HepG2 (cell line): ENCODE measurements around the gene R3HDM1.

Experiments
- BCLAF1 ChIP-seq: fragments of 450-650 bp; IDR thresholded peaks from 2 replicates; pipeline ENCODE4 v1.6.1; 2017; ENCODE audit warnings: mild to moderate bottlenecking
- CTCF ChIP-seq: sonication (generic); formaldehyde crosslinking; IDR thresholded peaks from 2 replicates; pipeline ENCODE4 v1.5.0; 2020; ENCODE audit warnings: mild to moderate bottlenecking, missing genetic modification reagents, moderate library complexity
- DPF2 ChIP-seq: sonication (generic); formaldehyde crosslinking; IDR thresholded peaks from 2 replicates; pipeline ENCODE4 v1.4.0; 2020; ENCODE audit warnings: mild to moderate bottlenecking, low read depth, missing genetic modification reagents, borderline replicate concordance
- FOXO1 ChIP-seq: sonication (generic); formaldehyde crosslinking; IDR thresholded peaks from 2 replicates; pipeline ENCODE4 v1.4.0; 2020; ENCODE audit warnings: missing genetic modification reagents
- IRF9 ChIP-seq: sonication (generic); formaldehyde crosslinking; IDR thresholded peaks from 2 replicates; pipeline ENCODE4 v1.8.0; 2022; ENCODE audit warnings: missing genetic modification reagents, mild to moderate bottlenecking, borderline replicate concordance
- NR2F1 ChIP-seq, 2 experiments: fragments of 450-650 bp in 1 of 2; formaldehyde crosslinking in 1 of 2; IDR thresholded peaks; 2 replicates each; pipeline versions ENCODE4 v1.5.0 to v1.6.1; 2016 to 2020; ENCODE audit warnings: mild to moderate bottlenecking in 1 of 2, missing compliant biosample characterization in 1 of 2, missing genetic modification reagents in 1 of 2, moderate library complexity in 1 of 2
- NR2F2 ChIP-seq: IDR thresholded peaks from 2 replicates; pipeline ENCODE4 v1.6.1; 2012; ENCODE audit warnings: low read depth, inconsistent platforms, borderline replicate concordance
- POLR2AphosphoS5 ChIP-seq: IDR thresholded peaks from 2 replicates; pipeline ENCODE4 v1.6.1; 2012; ENCODE audit warnings: low read depth, low read length
- TCF12 ChIP-seq, 2 experiments: fragments of 450-650 bp in 1 of 2; sonication (generic) in 1 of 2; formaldehyde crosslinking in 1 of 2; IDR thresholded peaks; 2 replicates each; pipeline versions ENCODE4 v1.6.1 to v1.8.0; 2017 to 2022; ENCODE audit warnings: antibody characterized with exemption in 1 of 2, mild to moderate bottlenecking in 1 of 2, missing genetic modification reagents in 1 of 2, moderate library complexity in 1 of 2
- ZNF598 ChIP-seq: sonication (generic); formaldehyde crosslinking; IDR thresholded peaks from 2 replicates; pipeline ENCODE4 v1.5.1; 2020; ENCODE audit warnings: mild to moderate bottlenecking, missing genetic modification reagents, borderline replicate concordance

- TF ChIP-seq CTCF (CRISPR knock-in tag) (no peak), BCLAF1 (no peak), IRF9 (CRISPR knock-in tag) (no peak), FOXO1 (CRISPR knock-in tag) (no peak), ZNF598 (CRISPR knock-in tag) (no peak), NR2F2 (no peak), POLR2AphosphoS5 (no peak), NR2F1 (CRISPR knock-in tag; IDR thresholded peaks at IDR 0.05) (no peak), DPF2 (CRISPR knock-in tag) (no peak), TCF12 (IDR thresholded peaks at IDR 0.05) (no peak), TCF12 (CRISPR knock-in tag; IDR thresholded peaks at IDR 0.05) (no peak)
Observed at GRCh38 chr2:135650721-135651120, 119.4 kb downstream of the R3HDM1 start.
